ENCODE data around the gene TMPRSS12. TPM values are rescaled to one million over a fixed set of nuclear protein-coding genes. Genes with fewer than 3 reads are reported as not detected.
"Not testable (repeated sequence)": the region's sequence is repeated elsewhere in the genome, so short reads cannot be mapped to it uniquely, and the experiment has no call there.

TMPRSS12 gene
- total RNA-seq, 1 donor from 2014 or later, result not detected

DNA sequence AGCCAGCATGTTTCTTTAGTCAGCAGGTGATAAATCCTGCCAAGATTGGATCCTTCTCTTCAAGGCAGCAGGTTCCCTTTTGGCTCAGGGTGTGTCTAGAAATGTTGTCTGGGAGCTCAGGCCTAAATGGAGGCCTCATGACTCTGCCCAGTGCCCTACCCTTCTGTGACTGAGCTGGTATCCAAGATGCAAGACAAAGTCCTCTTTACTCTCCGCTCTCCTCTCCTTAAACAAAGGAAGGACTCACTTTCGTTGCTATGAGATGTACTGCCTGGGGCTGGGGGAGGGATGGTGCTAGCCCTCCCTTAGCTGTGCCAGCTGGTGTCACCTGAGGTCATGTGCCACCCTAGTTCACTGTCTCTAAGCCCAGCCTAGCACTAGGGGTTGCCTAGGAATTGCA is 13.8 kb upstream of the TMPRSS12 start:
- no peak for DNase-seq (ENCODE audit: extremely low spot score, unreplicated experiment)
- Mint-ChIP-seq H3K9me3 (peaks cover 8% of the 10 kb centered on the region), H3K36me3 (no peaks in the 10 kb centered on the region), H3K27me3 (no peaks in the 10 kb centered on the region), H3K4me1 (ENCODE audit: unreplicated experiment) (no peaks in the 10 kb centered on the region), H3K4me3 (no peak overlapping the region), H3K27ac (no peak overlapping the region)
- TF ChIP-seq CTCF (conservative IDR thresholded peaks at IDR 0.05), result no peak

GRCh38 chr12:50833801-50834200 is 8.9 kb upstream of the TMPRSS12 start:
- not testable (repeated sequence) for H3K27ac Mint-ChIP-seq; H3K27me3 Mint-ChIP-seq; H3K4me3 Mint-ChIP-seq; H3K36me3 Mint-ChIP-seq; DNase-seq (ENCODE audit: extremely low spot score, unreplicated experiment); H3K9me3 Mint-ChIP-seq; H3K4me1 Mint-ChIP-seq (ENCODE audit: unreplicated experiment)

GRCh38 chr12:50839042-50839441 is 3.7 kb upstream of the TMPRSS12 start:
- no peaks in the 10 kb centered on the region for H3K9me3 Mint-ChIP-seq
- peak overlapping the region; percentile 31 for H3K27ac Mint-ChIP-seq
- H3K4me3 Mint-ChIP-seq, result no peak overlapping the region
- no peak for TF ChIP-seq CTCF (conservative IDR thresholded peaks at IDR 0.05)
- H3K27me3 Mint-ChIP-seq, result no peaks in the 10 kb centered on the region
- H3K4me1 Mint-ChIP-seq (ENCODE audit: unreplicated experiment), result no peaks in the 10 kb centered on the region
- no peak for DNase-seq (ENCODE audit: extremely low spot score, unreplicated experiment)
- H3K36me3 Mint-ChIP-seq, result no peaks in the 10 kb centered on the region

DNA sequence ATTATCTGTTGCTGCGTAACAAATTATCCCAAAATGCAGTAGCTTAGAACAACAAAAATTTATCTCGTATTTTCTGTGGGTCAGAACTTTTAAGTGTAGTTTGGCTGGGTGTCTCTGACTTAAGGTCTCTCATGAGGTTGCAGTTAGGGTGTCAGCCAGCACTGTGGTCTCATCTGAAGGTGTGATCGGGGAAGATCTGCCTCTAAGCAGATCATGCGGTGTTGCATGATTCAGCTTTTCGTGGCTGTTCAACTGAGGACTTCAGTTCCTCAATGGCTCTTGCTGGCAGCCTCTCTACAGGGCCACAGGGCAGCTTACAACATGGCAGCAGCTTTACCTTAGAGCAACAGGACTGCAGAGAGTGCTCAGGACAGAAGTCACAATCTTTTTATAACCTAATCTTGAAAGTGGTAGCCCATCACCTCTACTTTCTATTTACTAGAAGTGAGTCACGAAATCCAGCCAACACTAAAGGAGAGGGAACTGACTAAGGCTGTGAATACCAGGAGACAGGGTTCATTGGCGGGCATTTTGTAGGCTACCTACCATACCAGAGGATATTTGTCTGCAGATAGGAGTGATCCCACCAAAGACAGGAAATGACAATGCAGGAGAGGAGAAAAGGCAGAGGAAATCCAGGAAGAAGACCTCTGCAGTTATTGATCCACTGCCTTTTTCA is 1.8 kb upstream of the TMPRSS12 start:
- peak overlapping the region; percentile 9 for H3K27ac Mint-ChIP-seq
- H3K4me1 Mint-ChIP-seq (ENCODE audit: unreplicated experiment), result no peaks in the 10 kb centered on the region
- no peak for DNase-seq (ENCODE audit: extremely low spot score, unreplicated experiment)
- H3K4me3 Mint-ChIP-seq, result no peak overlapping the region
- no peaks in the 10 kb centered on the region for H3K36me3 Mint-ChIP-seq
- H3K9me3 Mint-ChIP-seq, result no peaks in the 10 kb centered on the region
- no peaks in the 10 kb centered on the region for H3K27me3 Mint-ChIP-seq
- no peak for TF ChIP-seq CTCF (conservative IDR thresholded peaks at IDR 0.05)

DNA sequence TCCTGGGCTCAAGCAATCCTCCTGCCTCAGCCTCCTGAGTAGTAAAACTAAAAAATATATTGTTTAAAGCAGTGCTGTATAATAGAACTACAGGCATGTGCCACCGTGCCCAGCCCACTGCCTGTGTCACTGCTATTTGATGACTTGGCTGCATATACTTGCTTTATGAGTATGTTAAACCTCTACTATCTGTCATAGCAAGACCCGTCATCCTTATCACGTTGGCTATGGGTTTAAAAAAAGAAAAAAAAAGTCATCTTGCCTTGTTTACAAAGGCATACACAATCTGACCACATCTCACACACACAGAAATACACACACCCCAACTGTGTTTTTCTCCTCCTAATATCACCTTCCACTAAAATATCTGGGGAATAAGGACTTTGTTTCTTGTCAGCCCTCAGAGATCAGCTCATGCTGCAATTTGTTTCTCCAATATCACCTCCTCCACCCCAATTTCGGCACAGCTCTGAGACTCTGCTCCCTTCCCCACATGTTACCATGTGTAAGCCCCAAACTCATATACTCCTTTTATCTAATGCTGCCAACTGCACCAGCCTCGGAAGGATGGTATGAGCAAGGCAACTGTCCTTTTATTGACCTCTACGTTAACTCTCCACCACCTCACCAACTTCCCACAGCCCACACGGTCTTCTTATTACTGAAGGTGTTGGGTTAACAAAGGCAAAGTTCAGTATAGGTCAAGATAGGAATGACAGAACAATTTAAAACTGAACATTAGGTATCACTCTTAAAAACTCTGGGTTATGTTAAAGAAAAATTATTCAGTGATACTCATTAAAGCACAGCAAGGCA is 802 bp upstream of the TMPRSS12 start:
- Mint-ChIP-seq H3K27ac (peak overlapping the region; percentile 70), H3K4me3 (peak overlapping the region; percentile 74)
- DNase-seq (ENCODE audit: extremely low spot score, unreplicated experiment), result no peak

More for the DNA sequence above, 802 bp upstream of the TMPRSS12 start:
- no peak for TF ChIP-seq CTCF (conservative IDR thresholded peaks at IDR 0.05)
- no peaks in the 10 kb centered on the region for H3K27me3 Mint-ChIP-seq
- no peaks in the 10 kb centered on the region for H3K4me1 Mint-ChIP-seq (ENCODE audit: unreplicated experiment)
- no peaks in the 10 kb centered on the region for H3K36me3 Mint-ChIP-seq
- H3K9me3 Mint-ChIP-seq, result no peaks in the 10 kb centered on the region

Measured in type B pancreatic cell (in vitro differentiated cells).